Right lobe of liver (tissue), 4 donors: ENCODE measurements around the gene ACSL5.

Experiments
- CTCF ChIP-seq, 4 donors: fragments of 200-600 bp in 3 of 4; fragments of 450-650 bp in 1 of 4; IDR thresholded peaks; one replicate each; pipeline versions ENCODE4 v1.5.1 to v1.8.0; 2016 to 2022; ENCODE audit warnings: antibody characterized with exemption in 4 of 4, mild to moderate bottlenecking in 2 of 4
- POLR2A ChIP-seq: fragments of 450-650 bp; IDR thresholded peaks from one replicate; pipeline ENCODE4 v1.6.1; 2017; ENCODE audit warnings: antibody characterized with exemption, mild to moderate bottlenecking
- donor health status: DM: no; HTN: no; CAD: no.
- donor health status: DM: no; HTN: no; CAD: no.
- donor health status: DM: no; HTN: yes; CAD: no.

GRCh38 chr10:112352044-112352443, 21.9 kb upstream of the ACSL5 start:
- TF ChIP-seq POLR2A (no peak), CTCF (IDR thresholded peaks at IDR 0.05) (no peak)
